HCT116 (cell line): Measurements from ENCODE around the gene MICALL2.

Experiments used
- EZH2 ChIP-seq: fragments of 200-600 bp; sonication (generic); IDR thresholded peaks from 2 replicates; pipeline ENCODE4 v1.6.1; 2017; ENCODE audit warnings: antibody characterized with exemption, mixed run types
- FOSL1 ChIP-seq: IDR thresholded peaks from 2 replicates; pipeline ENCODE4 v1.6.1; 2012; ENCODE audit warnings: low read depth
- JUND ChIP-seq: IDR thresholded peaks from 2 replicates; pipeline ENCODE4 v1.6.1; 2012
- MAX ChIP-seq: IDR thresholded peaks from 2 replicates; pipeline ENCODE4 v1.6.1; 2012
- POLR2A ChIP-seq: IDR thresholded peaks from 2 replicates; pipeline ENCODE4 v1.7.0; 2011; ENCODE audit warnings: borderline replicate concordance; ENCODE audit not compliant: insufficient read depth, insufficient read length; ENCODE audit errors: extremely low read depth
- POLR2AphosphoS5 ChIP-seq: IDR thresholded peaks from 2 replicates; pipeline ENCODE4 v1.6.1; 2011; ENCODE audit warnings: mild to moderate bottlenecking, low read depth, low read length, moderate library complexity
- RAD21 ChIP-seq: IDR thresholded peaks from 2 replicates; pipeline ENCODE4 v1.6.1; 2012; ENCODE audit warnings: low read depth, mild to moderate bottlenecking
- SIN3A ChIP-seq: IDR thresholded peaks from 2 replicates; pipeline ENCODE4 v1.6.1; 2012; ENCODE audit warnings: low read depth
- SP1 ChIP-seq: IDR thresholded peaks from 2 replicates; pipeline ENCODE4 v1.6.1; 2012; ENCODE audit warnings: low read depth
- YY1 ChIP-seq: IDR thresholded peaks from 2 replicates; pipeline ENCODE4 v1.6.1; 2011; ENCODE audit warnings: low read length, low read depth, moderate library complexity, mild to moderate bottlenecking; ENCODE audit not compliant: insufficient replicate concordance; ENCODE audit errors: extremely low read depth
- ZNF274 ChIP-seq: fragments of 200-500 bp; sonication (Bioruptor generic); IDR thresholded peaks from 2 replicates; pipeline ENCODE4 v1.6.1; 2014; ENCODE audit warnings: mild to moderate bottlenecking, low read depth, low read length, inconsistent platforms
- TF ChIP-seq, protein P1 (sequence below), 3 experiments: fragments of 200-600 bp in 1 of 3; sonication (generic) in 1 of 3; IDR thresholded peaks in 2 of 3; conservative IDR thresholded peaks in 1 of 3; 2 replicates each; pipeline ENCODE4 v1.5.1; 2012 to 2017; ENCODE audit warnings: low read depth in 2 of 3, low read length in 2 of 3, antibody characterized with exemption in 1 of 3, borderline replicate concordance in 1 of 3, control low read depth in 1 of 3, mild to moderate bottlenecking in 1 of 3, mixed read lengths in 1 of 3, mixed run types in 1 of 3, moderate library complexity in 1 of 3; ENCODE audit not compliant: insufficient read depth in 1 of 3
- TF ChIP-seq, protein P2 (sequence below): IDR thresholded peaks from 2 replicates; pipeline ENCODE4 v1.6.1; 2012; ENCODE audit warnings: low read depth

GRCh38 chr7:1423264-1423811 is 35.9 kb downstream of the MICALL2 start:
- TF ChIP-seq, protein P1, sequence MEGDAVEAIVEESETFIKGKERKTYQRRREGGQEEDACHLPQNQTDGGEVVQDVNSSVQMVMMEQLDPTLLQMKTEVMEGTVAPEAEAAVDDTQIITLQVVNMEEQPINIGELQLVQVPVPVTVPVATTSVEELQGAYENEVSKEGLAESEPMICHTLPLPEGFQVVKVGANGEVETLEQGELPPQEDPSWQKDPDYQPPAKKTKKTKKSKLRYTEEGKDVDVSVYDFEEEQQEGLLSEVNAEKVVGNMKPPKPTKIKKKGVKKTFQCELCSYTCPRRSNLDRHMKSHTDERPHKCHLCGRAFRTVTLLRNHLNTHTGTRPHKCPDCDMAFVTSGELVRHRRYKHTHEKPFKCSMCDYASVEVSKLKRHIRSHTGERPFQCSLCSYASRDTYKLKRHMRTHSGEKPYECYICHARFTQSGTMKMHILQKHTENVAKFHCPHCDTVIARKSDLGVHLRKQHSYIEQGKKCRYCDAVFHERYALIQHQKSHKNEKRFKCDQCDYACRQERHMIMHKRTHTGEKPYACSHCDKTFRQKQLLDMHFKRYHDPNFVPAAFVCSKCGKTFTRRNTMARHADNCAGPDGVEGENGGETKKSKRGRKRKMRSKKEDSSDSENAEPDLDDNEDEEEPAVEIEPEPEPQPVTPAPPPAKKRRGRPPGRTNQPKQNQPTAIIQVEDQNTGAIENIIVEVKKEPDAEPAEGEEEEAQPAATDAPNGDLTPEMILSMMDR (IDR thresholded peaks at IDR 0.05 in 2 of 3, conservative IDR thresholded peaks at IDR 0.05 in 1 of 3; ENCODE audit: borderline replicate concordance in 1 of 3, insufficient read depth in 1 of 3, low read depth in 2 of 3, low read length in 2 of 3): no peak
- no peak for TF ChIP-seq ZNF274
- TF ChIP-seq EZH2: no peak
- no peak for TF ChIP-seq RAD21
- TF ChIP-seq FOSL1: no peak
- TF ChIP-seq POLR2A: no peak
- TF ChIP-seq SIN3A: no peak
- TF ChIP-seq POLR2AphosphoS5: no peak
- TF ChIP-seq, protein P2, sequence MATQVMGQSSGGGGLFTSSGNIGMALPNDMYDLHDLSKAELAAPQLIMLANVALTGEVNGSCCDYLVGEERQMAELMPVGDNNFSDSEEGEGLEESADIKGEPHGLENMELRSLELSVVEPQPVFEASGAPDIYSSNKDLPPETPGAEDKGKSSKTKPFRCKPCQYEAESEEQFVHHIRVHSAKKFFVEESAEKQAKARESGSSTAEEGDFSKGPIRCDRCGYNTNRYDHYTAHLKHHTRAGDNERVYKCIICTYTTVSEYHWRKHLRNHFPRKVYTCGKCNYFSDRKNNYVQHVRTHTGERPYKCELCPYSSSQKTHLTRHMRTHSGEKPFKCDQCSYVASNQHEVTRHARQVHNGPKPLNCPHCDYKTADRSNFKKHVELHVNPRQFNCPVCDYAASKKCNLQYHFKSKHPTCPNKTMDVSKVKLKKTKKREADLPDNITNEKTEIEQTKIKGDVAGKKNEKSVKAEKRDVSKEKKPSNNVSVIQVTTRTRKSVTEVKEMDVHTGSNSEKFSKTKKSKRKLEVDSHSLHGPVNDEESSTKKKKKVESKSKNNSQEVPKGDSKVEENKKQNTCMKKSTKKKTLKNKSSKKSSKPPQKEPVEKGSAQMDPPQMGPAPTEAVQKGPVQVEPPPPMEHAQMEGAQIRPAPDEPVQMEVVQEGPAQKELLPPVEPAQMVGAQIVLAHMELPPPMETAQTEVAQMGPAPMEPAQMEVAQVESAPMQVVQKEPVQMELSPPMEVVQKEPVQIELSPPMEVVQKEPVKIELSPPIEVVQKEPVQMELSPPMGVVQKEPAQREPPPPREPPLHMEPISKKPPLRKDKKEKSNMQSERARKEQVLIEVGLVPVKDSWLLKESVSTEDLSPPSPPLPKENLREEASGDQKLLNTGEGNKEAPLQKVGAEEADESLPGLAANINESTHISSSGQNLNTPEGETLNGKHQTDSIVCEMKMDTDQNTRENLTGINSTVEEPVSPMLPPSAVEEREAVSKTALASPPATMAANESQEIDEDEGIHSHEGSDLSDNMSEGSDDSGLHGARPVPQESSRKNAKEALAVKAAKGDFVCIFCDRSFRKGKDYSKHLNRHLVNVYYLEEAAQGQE: no peak
- TF ChIP-seq JUND: no peak
- TF ChIP-seq MAX: no peak
- TF ChIP-seq YY1: no peak
- TF ChIP-seq SP1: no peak
